Parathyroid adenoma (tissue), 2 donors: ENCODE measurements around the gene DNAH1.

Experiments
- H2AFZ ChIP-seq: fragments of 300-600 bp; sonication (generic); one replicate; pipeline ENCODE4 v1.7.0; 2017; ENCODE audit warnings: antibody characterized with exemption, mild to moderate bottlenecking
- H3K27ac ChIP-seq: fragments of 300-600 bp; sonication (generic); one replicate; pipeline ENCODE4 v1.7.0; 2017
- H3K27me3 ChIP-seq: fragments of 300-600 bp; sonication (generic); one replicate; pipeline ENCODE4 v1.7.0; 2017; ENCODE audit warnings: low read length; ENCODE audit not compliant: control insufficient read depth, insufficient read depth
- H3K36me3 ChIP-seq: fragments of 300-600 bp; sonication (generic); one replicate; pipeline ENCODE4 v1.7.0; 2017; ENCODE audit warnings: low read length; ENCODE audit not compliant: control insufficient read depth, insufficient read depth
- H3K4me1 ChIP-seq: fragments of 300-600 bp; sonication (generic); one replicate; pipeline ENCODE4 v1.7.0; 2017; ENCODE audit warnings: control low read depth
- H3K4me2 ChIP-seq: fragments of 300-600 bp; sonication (generic); one replicate; pipeline ENCODE4 v1.7.0; 2017; ENCODE audit warnings: low read length
- H3K4me3 ChIP-seq: fragments of 300-600 bp; sonication (generic); one replicate; pipeline ENCODE4 v1.7.0; 2017; ENCODE audit warnings: low read depth, low read length
- H3K79me2 ChIP-seq: fragments of 300-600 bp; sonication (generic); one replicate; pipeline ENCODE4 v1.7.0; 2017; ENCODE audit warnings: control low read depth
- H3K9ac ChIP-seq: fragments of 300-600 bp; sonication (generic); one replicate; pipeline ENCODE4 v1.7.0; 2017; ENCODE audit warnings: mild to moderate bottlenecking
- H3K9me3 ChIP-seq: fragments of 300-600 bp; sonication (generic); one replicate; pipeline ENCODE4 v1.7.0; 2017; ENCODE audit warnings: low read length; ENCODE audit not compliant: control insufficient read depth
- TF ChIP-seq, protein P1 (sequence below): fragments of 300-600 bp; sonication (generic); IDR thresholded peaks from one replicate; pipeline ENCODE4 v1.7.0; 2017; ENCODE audit warnings: antibody characterized with exemption, mild to moderate bottlenecking
- donor health status: primary hyperparathyroidism.

The DNAH1 gene

DNA sequence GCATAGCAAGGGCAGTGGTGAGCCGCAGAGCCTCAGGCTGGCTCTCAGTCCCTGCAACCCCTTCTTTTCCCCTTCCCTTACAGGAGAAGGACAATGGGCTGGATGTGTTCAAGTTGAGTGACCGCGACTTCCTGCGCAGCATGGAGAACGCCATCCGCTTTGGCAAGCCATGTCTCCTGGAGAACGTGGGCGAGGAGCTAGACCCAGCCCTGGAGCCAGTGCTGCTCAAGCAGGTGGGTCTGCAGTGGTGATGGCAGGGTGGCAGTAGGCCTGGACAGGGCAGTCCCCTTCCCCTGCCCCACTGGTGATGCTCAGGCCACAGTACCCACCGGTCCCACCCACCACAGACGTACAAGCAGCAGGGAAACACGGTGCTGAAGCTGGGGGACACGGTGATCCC, 75.0 kb downstream of the DNAH1 start:
- Histone ChIP-seq H3K27ac (no peak overlapping the region), H3K36me3 (no peaks in the 10 kb centered on the region), H3K4me2 (no peak overlapping the region), H3K9ac (no peak overlapping the region), H3K4me1 (no peaks in the 10 kb centered on the region), H3K4me3 (no peak overlapping the region), H2AFZ (no peak overlapping the region), H3K27me3 (no peaks in the 10 kb centered on the region), H3K79me2 (no peaks in the 10 kb centered on the region), H3K9me3 (no peaks in the 10 kb centered on the region)
- TF ChIP-seq, protein P1, sequence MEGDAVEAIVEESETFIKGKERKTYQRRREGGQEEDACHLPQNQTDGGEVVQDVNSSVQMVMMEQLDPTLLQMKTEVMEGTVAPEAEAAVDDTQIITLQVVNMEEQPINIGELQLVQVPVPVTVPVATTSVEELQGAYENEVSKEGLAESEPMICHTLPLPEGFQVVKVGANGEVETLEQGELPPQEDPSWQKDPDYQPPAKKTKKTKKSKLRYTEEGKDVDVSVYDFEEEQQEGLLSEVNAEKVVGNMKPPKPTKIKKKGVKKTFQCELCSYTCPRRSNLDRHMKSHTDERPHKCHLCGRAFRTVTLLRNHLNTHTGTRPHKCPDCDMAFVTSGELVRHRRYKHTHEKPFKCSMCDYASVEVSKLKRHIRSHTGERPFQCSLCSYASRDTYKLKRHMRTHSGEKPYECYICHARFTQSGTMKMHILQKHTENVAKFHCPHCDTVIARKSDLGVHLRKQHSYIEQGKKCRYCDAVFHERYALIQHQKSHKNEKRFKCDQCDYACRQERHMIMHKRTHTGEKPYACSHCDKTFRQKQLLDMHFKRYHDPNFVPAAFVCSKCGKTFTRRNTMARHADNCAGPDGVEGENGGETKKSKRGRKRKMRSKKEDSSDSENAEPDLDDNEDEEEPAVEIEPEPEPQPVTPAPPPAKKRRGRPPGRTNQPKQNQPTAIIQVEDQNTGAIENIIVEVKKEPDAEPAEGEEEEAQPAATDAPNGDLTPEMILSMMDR, result no peak

DNA sequence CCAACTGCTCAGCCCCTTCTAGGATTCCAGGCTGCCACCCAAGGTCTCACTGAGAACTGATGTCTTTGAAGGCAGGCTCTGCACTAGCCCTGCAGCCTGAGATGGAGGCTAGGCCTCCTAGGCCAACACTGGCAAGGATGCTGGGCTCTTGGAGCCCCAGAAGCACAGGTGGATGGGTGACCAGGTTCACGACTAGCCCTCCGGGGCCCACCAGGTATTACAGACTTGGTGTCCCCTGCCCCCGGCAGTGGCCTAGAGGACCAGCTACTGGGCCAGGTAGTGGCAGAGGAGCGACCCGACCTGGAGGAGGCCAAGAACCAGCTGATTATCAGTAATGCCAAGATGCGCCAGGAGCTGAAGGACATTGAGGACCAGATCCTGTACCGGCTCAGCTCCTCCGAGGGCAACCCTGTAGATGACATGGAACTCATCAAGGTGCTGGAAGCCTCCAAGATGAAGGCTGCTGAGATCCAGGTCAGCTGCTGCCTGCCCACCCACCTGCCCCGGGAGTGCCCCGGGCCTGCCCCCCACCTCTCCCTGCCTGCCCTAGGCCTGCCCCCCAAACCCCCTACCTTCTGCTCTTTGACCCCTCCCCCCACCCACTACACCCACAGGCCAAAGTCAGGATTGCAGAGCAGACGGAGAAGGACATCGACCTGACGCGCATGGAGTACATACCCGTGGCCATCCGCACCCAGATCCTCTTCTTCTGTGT, 76.3 kb downstream of the DNAH1 start:
- Histone ChIP-seq H2AFZ (no peak overlapping the region), H3K27ac (no peak overlapping the region), H3K36me3 (no peaks in the 10 kb centered on the region), H3K79me2 (no peaks in the 10 kb centered on the region), H3K4me2 (no peak overlapping the region), H3K9ac (no peak overlapping the region), H3K27me3 (no peaks in the 10 kb centered on the region), H3K9me3 (no peaks in the 10 kb centered on the region), H3K4me1 (no peaks in the 10 kb centered on the region), H3K4me3 (no peak overlapping the region)
- TF ChIP-seq, protein P1, result no peak

GRCh38 chr3:52393131-52393807, 77.2 kb downstream of the DNAH1 start:
- Histone ChIP-seq H3K4me1 (no peaks in the 10 kb centered on the region), H3K9ac (no peak overlapping the region), H3K36me3 (no peaks in the 10 kb centered on the region), H3K9me3 (no peaks in the 10 kb centered on the region), H3K79me2 (no peaks in the 10 kb centered on the region), H3K27me3 (no peaks in the 10 kb centered on the region), H3K4me3 (no peak overlapping the region), H3K27ac (no peak overlapping the region), H2AFZ (no peak overlapping the region), H3K4me2 (no peak overlapping the region)
- TF ChIP-seq, protein P1, result no peak

DNA sequence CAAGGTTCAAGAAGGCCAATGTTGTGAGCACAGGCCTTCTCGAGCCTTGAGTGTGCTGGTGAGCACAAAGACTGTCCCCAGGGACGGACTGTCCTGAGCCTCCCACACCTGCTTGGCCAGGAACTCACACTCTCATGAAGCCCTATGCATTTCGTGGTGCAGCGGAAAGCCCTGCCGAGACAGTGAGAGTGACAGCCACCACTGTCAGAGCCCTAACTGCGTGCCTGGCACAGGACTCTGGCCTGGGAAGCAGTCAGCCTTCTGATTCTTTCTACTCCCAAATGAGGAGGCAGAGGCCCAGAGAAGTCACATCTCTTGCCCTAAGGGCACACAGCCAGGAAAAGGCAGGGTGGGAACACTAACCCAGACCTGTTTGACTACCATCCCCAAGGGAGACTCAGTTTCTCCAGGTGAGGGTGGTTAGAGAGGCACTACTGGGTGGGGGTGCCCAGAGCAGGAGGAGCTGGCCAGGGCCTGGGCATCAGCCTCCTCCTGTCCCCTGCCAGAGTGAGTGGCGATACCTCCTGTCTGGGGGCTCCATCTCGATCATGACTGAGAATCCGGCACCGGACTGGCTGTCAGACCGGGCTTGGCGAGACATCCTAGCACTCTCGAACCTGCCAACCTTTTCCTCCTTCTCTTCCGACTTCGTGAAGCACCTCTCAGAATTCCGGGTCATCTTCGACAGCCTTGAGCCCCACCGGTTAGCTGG, 78.0 kb downstream of the DNAH1 start:
- H3K36me3 ChIP-seq, result no peaks in the 10 kb centered on the region

More for the DNA sequence above, 78.0 kb downstream of the DNAH1 start:
- H3K27me3 ChIP-seq, result no peaks in the 10 kb centered on the region
- no peaks in the 10 kb centered on the region for H3K79me2 ChIP-seq
- no peak overlapping the region for H3K4me3 ChIP-seq
- H3K27ac ChIP-seq, result no peak overlapping the region
- H3K9me3 ChIP-seq, result no peaks in the 10 kb centered on the region
- no peaks in the 10 kb centered on the region for H3K4me1 ChIP-seq
- no peak overlapping the region for H2AFZ ChIP-seq
- H3K4me2 ChIP-seq, result no peak overlapping the region
- no peak overlapping the region for H3K9ac ChIP-seq
- TF ChIP-seq, protein P1, result no peak
